ENCODE results near the gene ADAMTS17.

Gene ADAMTS17

DNA sequence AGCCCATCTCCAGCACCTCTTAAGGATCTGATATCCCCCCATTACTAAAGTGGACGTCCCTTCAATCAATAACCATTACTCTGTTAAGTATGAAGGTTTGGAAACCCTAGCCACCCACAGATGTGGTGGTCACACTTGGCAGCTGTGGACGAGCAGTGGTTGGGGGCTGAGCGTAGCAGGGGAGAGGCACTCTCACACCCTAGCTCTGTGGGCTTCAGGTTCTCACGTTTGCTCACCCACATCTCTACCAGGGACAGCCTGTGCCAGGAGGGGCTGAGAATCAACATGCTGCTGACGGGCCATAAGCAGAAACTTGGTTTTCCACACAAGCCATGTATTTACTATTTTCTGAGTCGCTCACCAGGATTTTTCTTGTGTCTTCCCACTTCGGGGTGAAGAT is 287.2 kb downstream of the ADAMTS17 start:
- DNase-seq (ENCODE audit: low read depth in 1 of 2, low spot score in 1 of 2): no peak

DNA sequence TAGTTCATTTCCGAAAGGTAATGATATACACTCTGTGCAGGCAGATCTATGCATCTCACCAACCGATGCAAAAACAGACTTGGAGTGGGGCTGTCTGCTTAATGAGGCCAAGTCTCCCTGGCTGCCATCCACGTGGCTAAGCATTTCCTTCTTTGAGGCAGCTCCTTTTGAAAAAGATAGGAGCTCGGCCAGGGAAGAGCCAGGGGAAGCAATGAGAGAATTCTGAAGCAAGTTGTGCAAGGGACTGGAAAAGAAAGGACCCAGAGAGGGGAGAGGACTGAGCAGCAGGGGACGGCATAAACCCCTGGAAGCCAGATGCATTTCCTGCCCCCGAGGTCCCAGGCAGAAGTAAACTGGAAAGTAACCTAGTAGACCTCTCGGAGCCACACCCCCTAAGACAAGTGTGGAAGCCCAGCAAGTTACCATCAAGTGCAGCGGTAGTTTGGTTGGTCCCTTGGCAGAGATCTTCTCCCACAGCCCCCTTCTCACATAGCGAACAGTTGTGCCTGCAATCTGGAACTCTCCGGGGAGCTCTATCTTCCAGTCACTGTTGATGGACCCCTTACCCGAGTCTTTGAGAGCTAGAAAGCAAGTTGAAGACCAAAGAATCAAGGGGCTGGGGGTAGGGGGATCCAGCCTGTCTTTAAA is 288.2 kb downstream of the ADAMTS17 start:
- no peak for DNase-seq (ENCODE audit: low read depth in 1 of 2, low spot score in 1 of 2)

GRCh38 chr15:100052716-100053473 is 288.9 kb downstream of the ADAMTS17 start:
- DNase-seq (ENCODE audit: low read depth in 1 of 2, low spot score in 1 of 2): no peak

GRCh38 chr15:100050877-100051786 is 290.6 kb downstream of the ADAMTS17 start:
- DNase-seq (ENCODE audit: low read depth in 1 of 2, low spot score in 1 of 2): no peak

GRCh38 chr15:100049936-100050876 is 291.6 kb downstream of the ADAMTS17 start:
- DNase-seq (ENCODE audit: low read depth in 1 of 2, low spot score in 1 of 2): no peak

DNA sequence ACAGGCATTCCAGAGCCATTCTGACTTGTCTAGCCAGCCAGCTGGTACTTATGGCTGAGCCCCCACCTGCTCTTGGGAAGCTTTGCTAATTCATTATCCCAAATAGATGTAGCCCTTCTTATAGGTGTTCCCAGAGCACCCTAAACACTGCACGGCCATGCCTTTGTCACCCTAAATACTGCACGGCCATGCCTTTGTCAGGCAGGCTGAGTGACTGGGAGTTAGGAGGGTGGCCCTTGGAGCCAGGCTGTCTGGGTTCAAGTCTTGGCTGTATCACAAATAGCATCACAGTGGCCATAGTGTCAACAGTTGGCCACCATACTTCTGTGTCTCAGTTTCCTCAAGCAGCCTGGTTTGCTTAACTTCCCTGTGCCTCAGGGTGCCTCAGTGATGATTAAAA is 292.3 kb downstream of the ADAMTS17 start:
- DNase-seq (ENCODE audit: low read depth in 1 of 2, low spot score in 1 of 2): no peak

GRCh38 chr15:100048736-100049135 is 293.0 kb downstream of the ADAMTS17 start:
- DNase-seq (ENCODE audit: low read depth in 1 of 2, low spot score in 1 of 2): no peak

DNA sequence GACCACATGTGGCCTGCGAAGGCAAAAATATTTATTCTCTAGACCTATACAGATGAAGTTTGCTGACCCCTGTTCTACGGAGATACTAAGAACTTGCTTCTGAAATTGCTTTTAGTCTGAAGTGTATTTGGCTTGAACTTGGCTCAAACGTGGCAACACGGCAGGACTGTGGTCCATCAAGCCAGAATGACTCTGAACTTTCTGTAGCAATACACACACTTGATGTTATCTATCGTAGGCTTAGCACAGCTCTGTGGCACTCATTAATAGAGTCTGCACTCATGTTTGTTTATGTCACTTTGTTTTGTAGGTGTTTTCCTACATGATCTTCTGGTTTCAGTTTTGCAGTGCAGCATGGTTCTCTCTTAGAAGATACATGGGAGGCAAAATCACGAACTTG is 298.1 kb downstream of the ADAMTS17 start:
- no peak for DNase-seq (ENCODE audit: low read depth in 1 of 2, low spot score in 1 of 2)

GRCh38 chr15:100043068-100043641 is 298.6 kb downstream of the ADAMTS17 start:
- no peak for DNase-seq (ENCODE audit: low read depth in 1 of 2, low spot score in 1 of 2)

GRCh38 chr15:100042558-100042957 is 299.2 kb downstream of the ADAMTS17 start:
- DNase-seq (ENCODE audit: low read depth in 1 of 2, low spot score in 1 of 2): no peak

DNA sequence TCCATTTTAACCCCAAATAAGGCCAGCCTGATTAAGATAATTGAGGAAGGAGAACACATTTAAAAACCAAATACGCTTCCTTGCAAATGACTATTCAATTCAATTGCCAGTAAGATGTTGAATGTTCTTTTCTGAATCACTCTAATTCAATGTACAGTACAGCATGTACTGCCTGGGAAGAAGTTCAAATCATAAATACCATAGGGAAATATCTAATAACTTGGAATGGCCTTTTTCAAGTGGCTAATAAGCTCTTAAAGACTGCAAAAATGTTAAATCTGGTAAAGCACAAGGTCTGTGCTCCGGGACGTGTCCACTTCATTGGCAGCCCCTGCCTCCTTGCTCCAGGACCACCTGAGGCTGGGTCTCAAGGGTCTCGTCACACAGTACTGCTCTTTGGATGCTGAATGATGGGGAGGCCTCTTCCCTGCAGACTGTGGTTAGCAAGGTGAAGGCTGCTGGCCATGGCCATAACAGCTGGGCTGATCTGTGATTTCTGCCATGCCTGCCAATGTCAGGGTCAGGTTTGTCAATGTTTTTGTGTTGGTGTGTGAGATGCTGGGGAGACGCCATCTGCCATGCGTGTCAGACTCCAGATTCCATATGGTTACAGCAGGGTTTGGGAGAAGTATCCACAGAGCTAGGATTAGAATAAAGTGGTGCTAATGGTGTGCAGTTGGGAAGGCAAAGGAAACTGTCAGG is 300.5 kb downstream of the ADAMTS17 start:
- DNase-seq (ENCODE audit: low read depth in 1 of 2, low spot score in 1 of 2): no peak

- no peak for DNase-seq (ENCODE audit: low read depth in 1 of 2, low spot score in 1 of 2)
These were observed 301.8 kb downstream of the ADAMTS17 start for GRCh38 chr15:100039994-100040393.

GRCh38 chr15:100038736-100039135 is 303.0 kb downstream of the ADAMTS17 start:
- no peak for DNase-seq (ENCODE audit: low read depth in 1 of 2, low spot score in 1 of 2)

DNA sequence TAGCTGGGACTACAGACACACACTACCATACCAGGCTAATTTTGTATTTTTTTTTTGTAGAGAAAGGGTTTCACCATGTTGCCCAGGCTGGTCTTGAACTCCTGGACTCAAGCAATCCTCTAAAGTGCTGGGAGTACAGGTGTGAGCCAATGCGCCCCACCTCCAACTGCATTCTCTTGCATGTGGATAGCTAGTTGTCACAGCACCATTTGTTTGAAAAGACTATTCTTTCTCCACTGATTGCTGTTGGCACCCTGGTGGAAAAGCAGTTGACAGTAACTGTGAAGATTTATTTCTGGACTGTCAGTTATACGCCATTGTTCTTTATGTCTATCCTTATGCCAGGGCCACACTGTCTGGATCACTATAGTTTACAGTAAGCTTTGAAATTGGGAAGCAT is 303.9 kb downstream of the ADAMTS17 start:
- DNase-seq (ENCODE audit: low read depth in 1 of 2, low spot score in 1 of 2): no peak

- DNase-seq (ENCODE audit: low read depth in 1 of 2, low spot score in 1 of 2): no peak
These were observed 305.8 kb downstream of the ADAMTS17 start for GRCh38 chr15:100036015-100036414.

DNA sequence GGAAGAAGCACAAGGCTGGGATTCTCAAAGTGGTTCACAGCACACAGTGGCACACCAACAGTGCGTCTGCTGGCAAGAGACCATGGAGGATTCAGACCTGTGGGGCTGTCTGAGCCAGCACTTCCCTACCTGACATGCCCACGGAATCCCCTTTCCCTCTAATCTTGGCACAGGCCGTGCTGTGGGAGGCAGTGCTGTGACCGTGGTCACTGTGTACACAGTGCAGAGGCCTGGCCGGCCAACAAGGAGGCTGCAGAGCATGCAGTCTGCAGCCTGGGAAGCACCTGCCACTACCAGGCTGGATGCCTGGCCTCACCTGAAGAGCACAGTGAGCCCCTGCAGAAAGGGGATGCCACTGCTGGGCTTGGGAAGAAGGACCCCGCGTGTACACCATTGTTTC is 307.6 kb downstream of the ADAMTS17 start:
- no peak for DNase-seq (ENCODE audit: low read depth in 1 of 2, low spot score in 1 of 2)

GRCh38 chr15:100033140-100033857 is 308.5 kb downstream of the ADAMTS17 start:
- DNase-seq (ENCODE audit: low read depth in 1 of 2, low spot score in 1 of 2): no peak

GRCh38 chr15:100032358-100033085 is 309.3 kb downstream of the ADAMTS17 start:
- DNase-seq (ENCODE audit: low read depth in 1 of 2, low spot score in 1 of 2): no peak
